Esophagus squamous epithelium (tissue), 5 donors: ENCODE results near the gene FREY1. TPM values are rescaled to one million over a fixed set of nuclear protein-coding genes. Genes with fewer than 3 reads are reported as not detected.

ENCODE experiments used
- DNase-seq: peaks from one replicate; lab custom pipeline; 2025; lab: John Stamatoyannopoulos, UW
- H3K27ac ChIP-seq, 4 donors: fragments of 200-600 bp; sonication (generic); one replicate each; pipeline ENCODE4 v1.5.1; 2016 to 2019; ENCODE audit warnings: mild to moderate bottlenecking in 1 of 4
- H3K27me3 ChIP-seq, 4 donors: fragments of 200-600 bp; sonication (generic); 1 replicate in 3 of 4; 2 replicates in 1 of 4; pipeline versions ENCODE4 v1.5.1 to v1.6.0; 2017 to 2021; ENCODE audit warnings: antibody characterized with exemption in 1 of 4
- H3K36me3 ChIP-seq, 3 donors: fragments of 200-600 bp; sonication (generic); one replicate each; pipeline ENCODE4 v1.5.1; 2016 to 2019
- H3K4me1 ChIP-seq, 3 donors: fragments of 200-600 bp; sonication (generic); one replicate each; pipeline ENCODE4 v1.5.1; 2017 to 2019
- H3K4me3 ChIP-seq, 4 donors: fragments of 200-600 bp; sonication (generic); 1 replicate in 3 of 4; 2 replicates in 1 of 4; pipeline ENCODE4 v1.5.1; 2016 to 2019; ENCODE audit warnings: mild to moderate bottlenecking in 2 of 4, moderate library complexity in 1 of 4
- H3K9me3 ChIP-seq, 3 donors: fragments of 200-600 bp; sonication (generic); one replicate each; pipeline ENCODE4 v1.5.1; 2016 to 2019
- POLR2A ChIP-seq, 4 donors: fragments of 450-650 bp; IDR thresholded peaks; one replicate each; pipeline ENCODE4 v1.6.1; 2017; ENCODE audit warnings: antibody characterized with exemption in 4 of 4, mild to moderate bottlenecking in 4 of 4, moderate library complexity in 3 of 4
- whole genome bisulfite sequencing, 2 donors: methylation state at CpG; one replicate each; pipeline ENCODE4 v1.1.5; 2018; 5-methylcytosine and 5-hydroxymethylcytosine counted together
- intact Hi-C: fragments of 100-400 bp; cut with DNase I; formaldehyde crosslinking; loops from one replicate; pipeline ENCODE4 v1.15.0; 2022
- total RNA-seq, 4 donors: library from RNA; depleted of rRNA; stranded (reverse); fragments of >200 nt; gene quantifications; one replicate each; pipeline ENCODE4 v1.1.0, GENCODE V29; 2016
- TF ChIP-seq, protein P1 (sequence below), 6 experiments: fragments of 450-650 bp in 4 of 6; fragments of 200-600 bp in 2 of 6; sonication (generic) in 2 of 6; IDR thresholded peaks; one replicate each; pipeline ENCODE4 v1.5.1; 2016 to 2019; ENCODE audit warnings: antibody characterized with exemption in 6 of 6, mild to moderate bottlenecking in 4 of 6, moderate library complexity in 4 of 6
- donor health status: DM: yes; HTN: yes; CAD: no.

FREY1 gene
- total RNA-seq, 4 donors from 2014 or later, result 0.57 to 2.1 (median 1.2) TPM; not detected in 1

DNA sequence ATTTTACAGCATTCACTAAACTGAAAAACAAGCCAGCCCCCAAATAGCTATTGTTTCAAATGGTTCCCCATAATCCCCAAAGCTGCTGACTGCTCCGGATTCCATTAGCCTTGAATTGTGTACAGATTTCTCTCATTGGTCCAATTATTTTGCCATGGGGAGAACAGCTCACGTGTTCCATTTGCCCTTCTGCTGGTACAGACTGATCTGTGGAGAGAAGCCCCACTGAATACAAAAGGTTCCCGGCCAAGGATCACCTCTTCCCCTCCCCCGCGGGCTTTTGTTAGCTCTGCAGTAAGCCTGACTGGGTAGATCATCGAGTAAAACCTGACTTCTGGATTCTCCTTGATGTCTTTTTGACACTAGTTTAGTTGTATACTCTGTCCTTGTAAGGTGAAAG is 30.7 kb downstream of the FREY1 start:
- Histone ChIP-seq H3K27me3 (no peaks in the 10 kb centered on the region), H3K4me1 (no peaks in the 10 kb centered on the region), H3K27ac (no peak overlapping the region), H3K36me3 (peaks cover 2 to 99% (median 33%) of the 10 kb centered on the region in 3 donors), H3K4me3 (no peak overlapping the region), H3K9me3 (no peaks in the 10 kb centered on the region)
- TF ChIP-seq POLR2A (IDR thresholded peaks at IDR 0.05), result no peak
- TF ChIP-seq, protein P1, sequence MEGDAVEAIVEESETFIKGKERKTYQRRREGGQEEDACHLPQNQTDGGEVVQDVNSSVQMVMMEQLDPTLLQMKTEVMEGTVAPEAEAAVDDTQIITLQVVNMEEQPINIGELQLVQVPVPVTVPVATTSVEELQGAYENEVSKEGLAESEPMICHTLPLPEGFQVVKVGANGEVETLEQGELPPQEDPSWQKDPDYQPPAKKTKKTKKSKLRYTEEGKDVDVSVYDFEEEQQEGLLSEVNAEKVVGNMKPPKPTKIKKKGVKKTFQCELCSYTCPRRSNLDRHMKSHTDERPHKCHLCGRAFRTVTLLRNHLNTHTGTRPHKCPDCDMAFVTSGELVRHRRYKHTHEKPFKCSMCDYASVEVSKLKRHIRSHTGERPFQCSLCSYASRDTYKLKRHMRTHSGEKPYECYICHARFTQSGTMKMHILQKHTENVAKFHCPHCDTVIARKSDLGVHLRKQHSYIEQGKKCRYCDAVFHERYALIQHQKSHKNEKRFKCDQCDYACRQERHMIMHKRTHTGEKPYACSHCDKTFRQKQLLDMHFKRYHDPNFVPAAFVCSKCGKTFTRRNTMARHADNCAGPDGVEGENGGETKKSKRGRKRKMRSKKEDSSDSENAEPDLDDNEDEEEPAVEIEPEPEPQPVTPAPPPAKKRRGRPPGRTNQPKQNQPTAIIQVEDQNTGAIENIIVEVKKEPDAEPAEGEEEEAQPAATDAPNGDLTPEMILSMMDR (IDR thresholded peaks at IDR 0.05), result no peak
- 52 to 70% methylated on average over 6 of the region's 6 CpGs for WGBS, 2 donors
- intact Hi-C loops, result no loop called here
- DNase-seq, result no peak

DNA sequence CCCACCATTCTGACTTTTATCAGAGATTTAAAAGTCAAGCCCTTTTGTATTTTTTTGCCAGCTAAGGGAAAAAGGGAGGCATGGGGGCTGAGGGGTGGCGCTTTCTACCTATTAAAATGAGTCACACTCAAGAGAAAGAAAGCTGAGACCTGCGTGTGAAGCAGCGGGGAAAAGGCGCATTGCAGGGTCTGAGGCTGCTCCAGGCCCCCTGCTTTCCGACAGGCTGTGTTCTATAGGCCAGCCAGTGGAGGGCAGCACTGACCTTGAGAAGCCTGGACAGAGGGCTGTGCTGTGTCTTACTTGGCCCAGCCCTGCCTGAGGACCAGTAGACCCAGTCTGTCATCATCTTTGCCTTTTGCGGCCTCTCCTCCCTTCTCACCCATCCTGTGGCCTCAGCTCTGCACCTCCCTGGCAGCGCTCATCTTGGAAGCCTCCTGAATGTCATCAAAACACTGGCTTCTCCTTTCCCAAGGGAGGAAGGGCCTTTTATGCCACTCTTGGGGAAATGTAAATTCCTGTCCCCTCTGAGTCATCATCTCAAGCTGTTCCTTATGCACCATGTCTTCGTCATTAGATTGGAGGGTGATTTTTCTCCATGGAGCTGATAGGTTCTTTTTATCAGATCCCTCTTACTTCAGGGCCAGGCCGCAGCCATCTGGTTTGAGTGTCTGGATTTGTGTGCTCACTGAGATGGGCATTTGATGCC is 34.3 kb downstream of the FREY1 start:
- TF ChIP-seq, protein P1 (IDR thresholded peaks at IDR 0.05), result peak in 4 of 6 experiments; percentile 44 to 66 (median 51)
- no peak for TF ChIP-seq POLR2A (IDR thresholded peaks at IDR 0.05)
- H3K27ac ChIP-seq, result no peak overlapping the region
- H3K4me3 ChIP-seq, result no peak overlapping the region
- no peak for DNase-seq
- WGBS, 2 donors, result 67 to 72% methylated on average over 8 to 9 of the region's 9 CpGs
- H3K36me3 ChIP-seq, result peaks cover 23 to 100% (median 45%) of the 10 kb centered on the region in 3 donors
- no peaks in the 10 kb centered on the region for H3K9me3 ChIP-seq
- no peaks in the 10 kb centered on the region for H3K4me1 ChIP-seq
- H3K27me3 ChIP-seq, result no peaks in the 10 kb centered on the region
- intact Hi-C loops, result no loop called here

DNA sequence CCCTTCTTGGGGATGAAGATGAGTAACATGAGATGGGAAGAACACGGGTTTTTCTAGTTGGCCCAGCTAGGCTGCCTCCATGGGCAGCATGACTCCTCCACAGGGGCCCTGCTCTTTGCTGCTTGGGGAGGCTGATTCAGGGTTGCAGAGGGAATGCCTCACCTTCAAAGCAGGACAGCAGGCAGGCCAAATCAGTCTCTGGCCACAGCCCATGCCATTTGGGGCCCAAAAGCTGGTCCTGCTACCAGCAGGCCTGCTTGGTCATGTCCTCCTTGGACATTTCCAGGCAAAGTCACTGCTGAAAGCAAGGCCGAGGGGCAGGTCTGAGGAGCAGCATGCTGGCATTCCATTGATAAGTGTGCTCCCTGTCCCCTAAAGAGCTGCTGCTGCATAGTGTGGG is 35.4 kb downstream of the FREY1 start:
- intact Hi-C loops, result no loop called here
- TF ChIP-seq, protein P1 (IDR thresholded peaks at IDR 0.05), result no peak
- TF ChIP-seq POLR2A (IDR thresholded peaks at IDR 0.05), result no peak

DNA sequence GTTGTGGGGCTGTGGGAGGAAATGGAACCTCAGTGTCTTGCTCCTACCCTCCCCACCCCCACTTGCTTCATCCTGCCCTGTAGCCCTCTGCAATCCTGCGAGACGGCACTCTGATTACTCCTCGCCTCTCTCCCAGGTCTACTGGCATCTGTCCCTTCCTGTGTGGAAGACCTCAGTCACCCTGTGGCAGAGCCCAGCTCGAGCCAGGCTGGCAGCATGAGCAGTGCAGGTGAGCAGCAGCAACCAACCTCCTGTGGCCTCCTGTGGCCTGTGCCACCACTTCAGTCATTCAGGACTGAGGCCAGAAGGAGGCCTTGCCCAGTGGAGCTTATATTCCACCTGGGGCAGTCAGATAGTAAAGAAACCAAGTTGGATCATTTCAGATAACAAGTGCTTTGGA is 36.4 kb downstream of the FREY1 start:
- no peak for DNase-seq
- whole genome bisulfite sequencing, 2 donors, result 93% methylated on average over 3 of the region's 4 CpGs; no CpG with 5 or more reads in 1 of the 2 donors
- Histone ChIP-seq H3K4me3 (no peak overlapping the region), H3K27me3 (no peaks in the 10 kb centered on the region), H3K36me3 (peaks cover 23 to 100% (median 49%) of the 10 kb centered on the region in 3 donors), H3K27ac (no peak overlapping the region), H3K9me3 (no peaks in the 10 kb centered on the region), H3K4me1 (no peaks in the 10 kb centered on the region)
- TF ChIP-seq POLR2A (IDR thresholded peaks at IDR 0.05), result no peak
- TF ChIP-seq, protein P1 (IDR thresholded peaks at IDR 0.05), result no peak
- intact Hi-C loops, result no loop called here

More for the DNA sequence above, 35.4 kb downstream of the FREY1 start:
- no peaks in the 10 kb centered on the region for H3K27me3 ChIP-seq
- DNase-seq, result no peak
- no peak overlapping the region for H3K4me3 ChIP-seq
- no peaks in the 10 kb centered on the region for H3K4me1 ChIP-seq
- peaks cover 23 to 100% (median 45%) of the 10 kb centered on the region in 3 donors for H3K36me3 ChIP-seq
- no peak overlapping the region for H3K27ac ChIP-seq
- WGBS, 2 donors, result 73 to 100% methylated on average over 1 to 2 of the region's 2 CpGs
- H3K9me3 ChIP-seq, result no peaks in the 10 kb centered on the region

DNA sequence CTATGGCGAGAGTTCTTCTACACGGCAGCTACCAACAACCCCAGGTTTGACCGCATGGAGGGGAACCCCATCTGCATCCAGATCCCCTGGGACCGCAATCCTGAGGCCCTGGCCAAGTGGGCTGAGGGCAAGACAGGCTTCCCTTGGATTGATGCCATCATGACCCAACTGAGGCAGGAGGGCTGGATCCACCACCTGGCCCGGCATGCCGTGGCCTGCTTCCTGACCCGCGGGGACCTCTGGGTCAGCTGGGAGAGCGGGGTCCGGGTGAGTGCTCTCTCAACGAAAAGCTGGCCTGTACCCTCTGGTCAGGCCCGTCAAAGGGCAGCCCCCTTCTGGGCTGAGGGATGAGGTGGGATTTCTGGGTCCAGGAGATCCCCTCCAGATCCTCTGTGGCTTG is 37.5 kb downstream of the FREY1 start:
- Histone ChIP-seq H3K9me3 (no peaks in the 10 kb centered on the region), H3K27ac (no peak overlapping the region), H3K36me3 (peaks cover 23 to 100% (median 47%) of the 10 kb centered on the region in 3 donors), H3K27me3 (no peaks in the 10 kb centered on the region), H3K4me3 (no peak overlapping the region), H3K4me1 (no peaks in the 10 kb centered on the region)
- TF ChIP-seq POLR2A (IDR thresholded peaks at IDR 0.05), result no peak
- TF ChIP-seq, protein P1 (IDR thresholded peaks at IDR 0.05), result no peak
- intact Hi-C loops, result no loop called here
- DNase-seq, result no peak
- WGBS, 2 donors, result 76% methylated on average over 3 of the region's 12 CpGs; no CpG with 5 or more reads in 1 of the 2 donors
